Keratinocyte (primary cell): Measurements from ENCODE around the gene SCN4A. TPM values are rescaled to one million over a fixed set of nuclear protein-coding genes. Genes with fewer than 3 reads are reported as not detected.
A peak's percentile ranks its signal among the peaks of the same experiment; 100 is the strongest.
"Not testable (repeated sequence)": the region's sequence is repeated elsewhere in the genome, so short reads cannot be mapped to it uniquely, and the experiment has no call there.

Experiments used
- DNase-seq: peaks from one replicate; pipeline ENCODE4 v3.0.0-alpha.2; 2011; ENCODE audit warnings: low read depth, missing footprints, low spot score
- FAIRE-seq: peaks from 2 replicates; lab custom pipeline; 2011; peaks lifted over from hg19 to GRCh38; lab: Jason Lieb, UNC
- H2AFZ ChIP-seq: 2 replicates; pipeline ENCODE4 v1.6.0; 2012; ENCODE audit warnings: low read length, control low read depth, inconsistent platforms; ENCODE audit not compliant: control insufficient read depth
- H3K27ac ChIP-seq: 2 replicates; pipeline ENCODE4 v1.5.1; 2011; ENCODE audit warnings: low read length; ENCODE audit not compliant: control insufficient read depth, insufficient read depth
- H3K27me3 ChIP-seq: 3 replicates; pipeline ENCODE4 v1.6.0; 2011; ENCODE audit warnings: low read length; ENCODE audit not compliant: control insufficient read depth, insufficient read depth; ENCODE audit errors: extremely low read depth
- H3K36me3 ChIP-seq, 2 experiments: 2 replicates in 1 of 2; 3 replicates in 1 of 2; pipeline ENCODE4 v1.5.1; 2011; ENCODE audit warnings: low read length in 2 of 2, mild to moderate bottlenecking in 1 of 2; ENCODE audit not compliant: control insufficient read depth in 2 of 2, insufficient read depth in 2 of 2; ENCODE audit errors: extremely low read depth in 1 of 2
- H3K4me1 ChIP-seq: 3 replicates; pipeline ENCODE4 v1.5.1; 2011; ENCODE audit warnings: low read length; ENCODE audit not compliant: control insufficient read depth, insufficient read depth; ENCODE audit errors: extremely low read depth
- H3K4me2 ChIP-seq: 3 replicates; pipeline ENCODE4 v1.6.0; 2011; ENCODE audit warnings: low read depth, low read length; ENCODE audit not compliant: control insufficient read depth, insufficient read depth; ENCODE audit errors: extremely low read depth
- H3K4me3 ChIP-seq, 3 experiments: fragments of 200-600 bp in 1 of 3; sonication (generic) in 1 of 3; 2 replicates in 2 of 3; 3 replicates in 1 of 3; pipeline ENCODE4 v1.5.1; 2011 to 2016; ENCODE audit warnings: low read length in 3 of 3, mild to moderate bottlenecking in 3 of 3, control low read depth in 2 of 3, inconsistent platforms in 1 of 3, low read depth in 1 of 3, mixed read lengths in 1 of 3, mixed run types in 1 of 3, moderate library complexity in 1 of 3; ENCODE audit not compliant: control insufficient read depth in 2 of 3, insufficient read depth in 2 of 3; ENCODE audit errors: extremely low read depth in 1 of 3
- H3K79me2 ChIP-seq: 2 replicates; pipeline ENCODE4 v1.6.0; 2012; ENCODE audit warnings: low read length; ENCODE audit not compliant: control insufficient read depth, insufficient read depth
- H3K9ac ChIP-seq: 3 replicates; pipeline ENCODE4 v1.6.0; 2011; ENCODE audit warnings: low read length; ENCODE audit not compliant: control insufficient read depth, insufficient read depth; ENCODE audit errors: extremely low read depth
- H3K9me1 ChIP-seq: 3 replicates; pipeline ENCODE4 v1.6.0; 2011; ENCODE audit warnings: low read length; ENCODE audit not compliant: control insufficient read depth, insufficient read depth; ENCODE audit errors: extremely low read depth
- H3K9me3 ChIP-seq: 2 replicates; pipeline ENCODE4 v1.5.1; 2012; ENCODE audit warnings: low read depth, low read length; ENCODE audit not compliant: control insufficient read depth
- H4K20me1 ChIP-seq: 3 replicates; pipeline ENCODE4 v1.6.0; 2011; ENCODE audit warnings: low read length; ENCODE audit not compliant: control insufficient read depth, insufficient read depth; ENCODE audit errors: extremely low read depth
- dilution Hi-C: fragments of 300-500 bp; cut with MboI; formaldehyde crosslinking; loops from one replicate; pipeline ENCODE4 v1.7.0; 2020; ENCODE audit warnings: low sequenced_read_pairs; ENCODE audit not compliant: extremely low pct_ligation_motif_present
- polyA plus RNA-seq, 5 experiments: library from polyadenylated mRNA; depleted of rRNA in 3 of 5; stranded (reverse) in 3 of 5; stranded (forward) in 1 of 5; unstranded in 1 of 5; fragments of >200 nt; gene quantifications; 1 replicate in 1 of 5; 2 replicates in 3 of 5; 3 replicates in 1 of 5; pipeline versions ENCODE4 v1.2.1 to v1.2.3, GENCODE V29; 2011 to 2012; ENCODE audit warnings: missing spikeins in 2 of 5, low read depth in 1 of 5, low replicate concordance in 1 of 5
- small RNA-seq, 3 experiments: library from RNA; depleted of rRNA; stranded (forward); fragments of <200 nt; gene quantifications; one replicate each; pipeline ENCODE3, GENCODE V24; 2012; ENCODE audit warnings: low read depth in 3 of 3, low replicate concordance in 1 of 3; ENCODE audit not compliant: insufficient read length in 3 of 3
- TF ChIP-seq, protein P1 (sequence below), 3 experiments: IDR thresholded peaks in 1 of 3; conservative IDR thresholded peaks in 1 of 3; optimal IDR thresholded peaks in 1 of 3; 2 replicates in 2 of 3; 3 replicates in 1 of 3; pipeline versions ENCODE3 to v1.5.1; 2011; ENCODE audit warnings: low read length in 3 of 3, mild to moderate bottlenecking in 3 of 3, moderate library complexity in 2 of 3, control low read depth in 1 of 3, inconsistent platforms in 1 of 3; ENCODE audit not compliant: insufficient read depth in 2 of 3; ENCODE audit errors: extremely low read depth in 1 of 3

The SCN4A gene
- polyA plus RNA-seq, 1 donor (not counting 4 experiments of a cell fraction or from before 2014, with no cell fraction given): not detected

- H3K9me3 ChIP-seq, DNase-seq, H3K36me3 ChIP-seq, H3K4me3 ChIP-seq, H2AFZ ChIP-seq, H3K9me1 ChIP-seq, FAIRE-seq, H4K20me1 ChIP-seq, H3K79me2 ChIP-seq, H3K4me1 ChIP-seq, H3K27ac ChIP-seq, dilution Hi-C loops, H3K27me3 ChIP-seq, H3K9ac ChIP-seq, H3K4me2 ChIP-seq: not testable (repeated sequence)
These were observed 80.2 kb downstream of the SCN4A start for GRCh38 chr17:63892316-63893037.

DNA sequence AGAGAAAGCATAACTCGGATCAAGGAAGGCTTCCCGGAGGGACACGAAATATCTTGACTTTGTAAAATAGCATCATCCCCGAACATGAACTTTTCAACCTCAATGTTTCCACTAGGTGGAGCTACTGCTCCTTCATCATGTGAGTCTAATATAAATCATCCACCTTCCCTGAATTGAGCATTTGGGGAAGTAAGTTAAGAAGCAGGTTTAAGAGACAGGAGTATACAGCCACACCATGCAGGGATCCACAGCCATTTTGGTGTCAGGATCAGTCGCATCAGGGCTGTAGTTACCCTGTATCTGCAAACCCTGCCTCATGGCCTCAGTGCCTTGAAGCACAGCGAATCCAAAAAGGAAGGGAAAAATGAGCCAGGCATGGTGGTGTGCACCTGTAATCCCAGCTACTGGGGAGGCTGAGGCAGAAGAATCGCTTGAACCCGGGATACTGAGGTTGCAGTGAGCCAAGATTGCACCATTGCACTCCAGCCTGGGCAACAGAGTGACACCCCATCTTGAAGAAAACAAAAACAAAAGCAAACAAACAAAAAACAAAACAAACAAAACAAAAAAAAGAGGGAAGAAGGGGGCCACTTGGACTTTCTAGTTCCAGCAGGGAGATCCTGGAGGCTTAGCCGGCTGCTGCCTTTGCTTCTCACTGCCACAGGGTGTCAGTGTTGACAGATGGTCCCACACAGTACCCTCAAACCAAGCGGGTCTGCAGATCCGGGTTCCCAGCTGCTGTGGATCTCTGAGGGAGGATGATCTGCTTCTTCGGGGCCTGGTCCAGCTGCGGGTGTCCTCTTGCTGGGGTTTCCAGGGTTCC lies 83.5 kb downstream of the SCN4A start:
- H3K36me3 ChIP-seq, H3K9ac ChIP-seq, H3K79me2 ChIP-seq, H3K4me3 ChIP-seq, H3K9me1 ChIP-seq, H3K27me3 ChIP-seq, H3K27ac ChIP-seq, FAIRE-seq, DNase-seq, H4K20me1 ChIP-seq, H3K4me2 ChIP-seq, H3K4me1 ChIP-seq, dilution Hi-C loops, H2AFZ ChIP-seq, H3K9me3 ChIP-seq: not testable (repeated sequence)
- TF ChIP-seq, protein P1, sequence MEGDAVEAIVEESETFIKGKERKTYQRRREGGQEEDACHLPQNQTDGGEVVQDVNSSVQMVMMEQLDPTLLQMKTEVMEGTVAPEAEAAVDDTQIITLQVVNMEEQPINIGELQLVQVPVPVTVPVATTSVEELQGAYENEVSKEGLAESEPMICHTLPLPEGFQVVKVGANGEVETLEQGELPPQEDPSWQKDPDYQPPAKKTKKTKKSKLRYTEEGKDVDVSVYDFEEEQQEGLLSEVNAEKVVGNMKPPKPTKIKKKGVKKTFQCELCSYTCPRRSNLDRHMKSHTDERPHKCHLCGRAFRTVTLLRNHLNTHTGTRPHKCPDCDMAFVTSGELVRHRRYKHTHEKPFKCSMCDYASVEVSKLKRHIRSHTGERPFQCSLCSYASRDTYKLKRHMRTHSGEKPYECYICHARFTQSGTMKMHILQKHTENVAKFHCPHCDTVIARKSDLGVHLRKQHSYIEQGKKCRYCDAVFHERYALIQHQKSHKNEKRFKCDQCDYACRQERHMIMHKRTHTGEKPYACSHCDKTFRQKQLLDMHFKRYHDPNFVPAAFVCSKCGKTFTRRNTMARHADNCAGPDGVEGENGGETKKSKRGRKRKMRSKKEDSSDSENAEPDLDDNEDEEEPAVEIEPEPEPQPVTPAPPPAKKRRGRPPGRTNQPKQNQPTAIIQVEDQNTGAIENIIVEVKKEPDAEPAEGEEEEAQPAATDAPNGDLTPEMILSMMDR (optimal IDR thresholded peaks at IDR 0.05 in 1 of 3, IDR thresholded peaks at IDR 0.05 in 1 of 3, conservative IDR thresholded peaks at IDR 0.05 in 1 of 3; ENCODE audit: extremely low read depth in 1 of 3, insufficient read depth in 2 of 3, low read length in 3 of 3): peak in 2 of 3 experiments; percentile 7 to 42

Small RNA genes within 50 kb of the gene (small RNA-seq; reads per million reads assigned to genes)
- gene AC127029.1 (0 reads per million in 3 experiments), gene GH1 (0 reads per million in 3 experiments)

Other genes starting within 250 kb of the SCN4A start
- 25.9 to 29.0 TPM (median 26.3 TPM) in 3 replicates for gene STRADA, start 231.1 kb downstream of the SCN4A start, polyA plus RNA-seq
- gene CCDC47, start 199.3 kb downstream of the SCN4A start, polyA plus RNA-seq: 56.5 to 86.4 TPM (median 73.6 TPM) in 3 replicates
- 74.8 to 116 TPM (median 86.2 TPM) in 3 replicates for gene DDX42, start 198.7 kb downstream of the SCN4A start, polyA plus RNA-seq
- gene PSMC5, start 145.5 kb downstream of the SCN4A start, polyA plus RNA-seq: 111 to 208 TPM (median 141 TPM) in 3 replicates
- gene FTSJ3, start 145.3 kb downstream of the SCN4A start, polyA plus RNA-seq: 35.4 to 48.5 TPM (median 43.7 TPM) in 3 replicates
- gene SMARCD2, start 130.2 kb downstream of the SCN4A start, polyA plus RNA-seq: 80.3 to 99.8 TPM (median 86.3 TPM) in 3 replicates
- gene CSH2, start 99.2 kb downstream of the SCN4A start, polyA plus RNA-seq: not detected in 3 replicates
- gene GH2, start 91.0 kb downstream of the SCN4A start, polyA plus RNA-seq: not detected in 3 replicates
- gene CSH1, start 76.3 kb downstream of the SCN4A start, polyA plus RNA-seq: not detected in 3 replicates
- not detected in 3 replicates for gene CSHL1, start 61.7 kb downstream of the SCN4A start, polyA plus RNA-seq
- gene GH1, start 54.1 kb downstream of the SCN4A start, polyA plus RNA-seq: not detected in 3 replicates
- gene CD79B, start 40.6 kb downstream of the SCN4A start, polyA plus RNA-seq: 0.07 to 0.24 TPM (median 0.08 TPM) in 3 replicates
- gene PRR29, start 25.4 kb upstream of the SCN4A start, polyA plus RNA-seq: 0.01 TPM in 1 of 3 replicates, not detected in the others
- 0.09 to 0.21 TPM (median 0.16 TPM) in 3 replicates for gene ICAM2, start 47.7 kb upstream of the SCN4A start, polyA plus RNA-seq
- 5.4 to 7.1 TPM (median 7.1 TPM) in 3 replicates for gene ERN1, start 157.2 kb upstream of the SCN4A start, polyA plus RNA-seq